GM23338 (cell line): Measurements from ENCODE around the gene ACOT2. TPM values are rescaled to one million over a fixed set of nuclear protein-coding genes. Genes with fewer than 3 reads are reported as not detected.
"Not testable (repeated sequence)": the region's sequence is repeated elsewhere in the genome, so short reads cannot be mapped to it uniquely, and the experiment has no call there.

ENCODE experiments used
- ATAC-seq: fragments of 200-7000 bp; cut with Tn5 transposase; 3 replicates; pipeline ENCODE4 v1.9.1; 2020
- DNase-seq: peaks from one replicate; pipeline ENCODE4 v3.0.0-alpha.2; 2015; ENCODE audit warnings: low spot score
- H2AFZ ChIP-seq: fragments of 200-600 bp; sonication (generic); 2 replicates; pipeline ENCODE4 v1.8.0; 2016; ENCODE audit warnings: antibody characterized with exemption, mild to moderate bottlenecking, moderate library complexity
- H3F3A ChIP-seq: fragments of 200-600 bp; sonication (generic); replicated peaks from 2 replicates; pipeline ENCODE4 v1.8.0; 2017; ENCODE audit warnings: antibody characterized with exemption, mixed run types, low read depth
- H3K27ac ChIP-seq: fragments of 200-600 bp; sonication (generic); 2 replicates; pipeline ENCODE4 v1.6.1; 2016; ENCODE audit warnings: low read depth
- H3K27me3 ChIP-seq: fragments of 200-600 bp; sonication (generic); 2 replicates; pipeline ENCODE4 v1.8.0; 2016; ENCODE audit warnings: mild to moderate bottlenecking, mixed run types, moderate library complexity; ENCODE audit not compliant: insufficient read depth
- H3K36me3 ChIP-seq: fragments of 200-600 bp; sonication (generic); 2 replicates; pipeline ENCODE4 v1.8.0; 2016; ENCODE audit warnings: mild to moderate bottlenecking; ENCODE audit not compliant: insufficient read depth
- H3K4me1 ChIP-seq: fragments of 200-600 bp; sonication (generic); 2 replicates; pipeline ENCODE4 v1.8.0; 2016; ENCODE audit warnings: mild to moderate bottlenecking, moderate library complexity; ENCODE audit not compliant: insufficient read depth
- H3K4me2 ChIP-seq: fragments of 200-600 bp; sonication (generic); 2 replicates; pipeline ENCODE4 v1.7.1; 2017; ENCODE audit warnings: mixed run types
- H3K4me3 ChIP-seq: fragments of 200-600 bp; sonication (generic); 2 replicates; pipeline ENCODE4 v1.6.1; 2016; ENCODE audit warnings: mixed run types
- H3K79me2 ChIP-seq: fragments of 200-600 bp; sonication (generic); replicated peaks from 2 replicates; pipeline ENCODE4 v1.8.0; 2017; ENCODE audit warnings: mild to moderate bottlenecking; ENCODE audit not compliant: insufficient read depth
- H3K9me2 ChIP-seq: fragments of 200-600 bp; sonication (generic); 2 replicates; pipeline ENCODE4 v1.8.0; 2017; ENCODE audit not compliant: insufficient read depth
- H4K20me1 ChIP-seq: fragments of 200-600 bp; sonication (generic); replicated peaks from 2 replicates; pipeline ENCODE4 v1.8.0; 2017; ENCODE audit warnings: mild to moderate bottlenecking; ENCODE audit not compliant: insufficient read depth
- H3K27ac Mint-ChIP-seq: 2 replicates; pipeline ENCODE4 v1.8.0; 2020; ENCODE audit warnings: inconsistent platforms, mild to moderate bottlenecking, moderate library complexity, mixed read lengths
- H3K27me3 Mint-ChIP-seq: 3 replicates; pipeline ENCODE4 v1.8.0; 2022; ENCODE audit warnings: low read depth, mild to moderate bottlenecking, moderate library complexity, mixed read lengths, inconsistent platforms; ENCODE audit not compliant: insufficient read depth, poor library complexity
- H3K36me3 Mint-ChIP-seq: 3 replicates; pipeline ENCODE4 v1.8.0; 2021; ENCODE audit warnings: low read depth, mild to moderate bottlenecking, inconsistent platforms, moderate library complexity, mixed read lengths
- H3K4me1 Mint-ChIP-seq: 3 replicates; pipeline ENCODE4 v1.8.0; 2020; ENCODE audit warnings: mild to moderate bottlenecking, inconsistent platforms, mixed read lengths
- H3K4me3 Mint-ChIP-seq: 3 replicates; pipeline ENCODE4 v1.8.0; 2021; ENCODE audit warnings: moderate library complexity, mild to moderate bottlenecking, inconsistent platforms, mixed read lengths
- H3K9me3 Mint-ChIP-seq: 3 replicates; pipeline ENCODE4 v1.8.0; 2020; ENCODE audit warnings: moderate library complexity, mild to moderate bottlenecking, inconsistent platforms, mixed read lengths
- CREB1 ChIP-seq: fragments of 250-450 bp; sonication (Bioruptor Pico); IDR thresholded peaks from 2 replicates; pipeline ENCODE4 v1.5.0; 2020; ENCODE audit warnings: low read depth, mild to moderate bottlenecking, moderate library complexity
- EZH2 ChIP-seq: fragments of 200-600 bp; sonication (generic); IDR thresholded peaks from one replicate; pipeline ENCODE4 v1.8.0; 2017; ENCODE audit warnings: antibody characterized with exemption, mild to moderate bottlenecking, low read depth; ENCODE audit not compliant: unreplicated experiment
- EZH2phosphoT487 ChIP-seq: fragments of 200-600 bp; sonication (generic); IDR thresholded peaks from one replicate; pipeline ENCODE4 v1.8.1; 2018; ENCODE audit warnings: antibody characterized with exemption; ENCODE audit not compliant: unreplicated experiment
- JUNB ChIP-seq: IDR thresholded peaks from one replicate; pipeline ENCODE4 v1.6.1; 2016; ENCODE audit warnings: antibody characterized with exemption; ENCODE audit not compliant: unreplicated experiment
- POLR2AphosphoS5 ChIP-seq: IDR thresholded peaks from 2 replicates; pipeline ENCODE4 v1.6.1; 2016; ENCODE audit warnings: antibody characterized with exemption, low read depth
- STAT1 ChIP-seq: IDR thresholded peaks from one replicate; pipeline ENCODE4 v1.6.1; 2016; ENCODE audit warnings: antibody characterized with exemption; ENCODE audit not compliant: unreplicated experiment
- ZNF331 ChIP-seq: fragments of 250-450 bp; sonication (Bioruptor Pico); IDR thresholded peaks from 2 replicates; pipeline ENCODE4 v1.5.0; 2020; ENCODE audit warnings: low read depth, mild to moderate bottlenecking, moderate library complexity
- polyA plus RNA-seq: library from polyadenylated mRNA; unstranded; fragments of >200 nt; fragmentation: Nextera tagmentation; extraction: Ambion mirVana; gene quantifications from 2 replicates; pipeline ENCODE4 v1.2.1, GENCODE V29; 2016
- total RNA-seq: library from RNA; depleted of rRNA; stranded (reverse); fragments of >200 nt; shearing (Covaris generic); gene quantifications from 2 replicates; pipeline ENCODE4 v1.2.3, GENCODE V29; 2014
- TF ChIP-seq, protein P1 (sequence below): fragments of 250-450 bp; sonication (Bioruptor Pico); IDR thresholded peaks from 2 replicates; pipeline ENCODE4 v1.5.0; 2020; ENCODE audit warnings: mild to moderate bottlenecking, moderate library complexity

ACOT2 gene
- total and polyA plus RNA-seq, 2 experiments from 2014 or later, result 9.6 to 10.7 TPM

DNA sequence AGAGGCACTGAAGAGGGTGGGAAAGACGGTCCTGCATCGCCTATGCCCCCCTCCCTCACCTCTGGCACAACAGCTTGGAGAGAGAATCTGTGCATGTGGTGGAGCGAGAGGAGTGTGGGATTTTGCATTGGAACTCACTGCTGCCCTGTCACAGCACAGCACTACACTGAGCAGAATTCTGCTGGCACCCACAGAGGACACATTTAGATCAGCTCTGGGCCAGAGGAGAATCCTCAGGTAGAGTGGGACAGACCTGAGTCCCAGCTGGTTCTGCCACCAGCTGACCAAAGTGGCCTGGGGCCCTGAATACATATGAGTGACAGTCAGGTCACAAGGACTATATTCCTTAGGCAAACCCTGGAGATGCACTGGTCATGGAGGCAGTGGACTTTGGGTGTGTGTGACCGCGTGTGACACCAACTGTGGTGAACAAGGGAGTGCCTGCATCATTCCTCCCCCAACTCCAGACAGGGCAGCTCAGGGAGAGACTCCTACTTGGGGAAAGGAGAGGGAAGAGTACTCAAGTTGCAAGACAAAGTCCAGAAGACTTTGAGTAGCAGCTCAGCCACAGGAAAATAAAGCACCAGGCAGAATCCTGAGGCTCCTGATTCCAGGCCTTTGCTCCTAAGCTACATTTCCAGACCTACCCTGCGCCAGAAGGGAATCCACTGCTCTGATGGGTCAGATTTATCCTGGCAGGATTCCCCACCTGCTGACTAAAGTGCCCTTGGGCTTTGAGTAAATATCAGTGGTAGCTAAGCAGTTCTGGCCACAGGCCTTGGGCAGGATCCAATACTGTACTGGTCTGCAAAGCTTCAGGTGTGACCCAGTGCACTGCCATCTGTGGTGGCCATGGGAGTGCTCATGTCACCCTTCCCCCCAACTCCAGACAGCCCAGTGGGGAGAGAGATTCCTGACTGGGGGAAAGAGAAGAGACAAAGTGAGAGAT is 42.7 kb upstream of the ACOT2 start (continued):
- TF ChIP-seq, protein P1, sequence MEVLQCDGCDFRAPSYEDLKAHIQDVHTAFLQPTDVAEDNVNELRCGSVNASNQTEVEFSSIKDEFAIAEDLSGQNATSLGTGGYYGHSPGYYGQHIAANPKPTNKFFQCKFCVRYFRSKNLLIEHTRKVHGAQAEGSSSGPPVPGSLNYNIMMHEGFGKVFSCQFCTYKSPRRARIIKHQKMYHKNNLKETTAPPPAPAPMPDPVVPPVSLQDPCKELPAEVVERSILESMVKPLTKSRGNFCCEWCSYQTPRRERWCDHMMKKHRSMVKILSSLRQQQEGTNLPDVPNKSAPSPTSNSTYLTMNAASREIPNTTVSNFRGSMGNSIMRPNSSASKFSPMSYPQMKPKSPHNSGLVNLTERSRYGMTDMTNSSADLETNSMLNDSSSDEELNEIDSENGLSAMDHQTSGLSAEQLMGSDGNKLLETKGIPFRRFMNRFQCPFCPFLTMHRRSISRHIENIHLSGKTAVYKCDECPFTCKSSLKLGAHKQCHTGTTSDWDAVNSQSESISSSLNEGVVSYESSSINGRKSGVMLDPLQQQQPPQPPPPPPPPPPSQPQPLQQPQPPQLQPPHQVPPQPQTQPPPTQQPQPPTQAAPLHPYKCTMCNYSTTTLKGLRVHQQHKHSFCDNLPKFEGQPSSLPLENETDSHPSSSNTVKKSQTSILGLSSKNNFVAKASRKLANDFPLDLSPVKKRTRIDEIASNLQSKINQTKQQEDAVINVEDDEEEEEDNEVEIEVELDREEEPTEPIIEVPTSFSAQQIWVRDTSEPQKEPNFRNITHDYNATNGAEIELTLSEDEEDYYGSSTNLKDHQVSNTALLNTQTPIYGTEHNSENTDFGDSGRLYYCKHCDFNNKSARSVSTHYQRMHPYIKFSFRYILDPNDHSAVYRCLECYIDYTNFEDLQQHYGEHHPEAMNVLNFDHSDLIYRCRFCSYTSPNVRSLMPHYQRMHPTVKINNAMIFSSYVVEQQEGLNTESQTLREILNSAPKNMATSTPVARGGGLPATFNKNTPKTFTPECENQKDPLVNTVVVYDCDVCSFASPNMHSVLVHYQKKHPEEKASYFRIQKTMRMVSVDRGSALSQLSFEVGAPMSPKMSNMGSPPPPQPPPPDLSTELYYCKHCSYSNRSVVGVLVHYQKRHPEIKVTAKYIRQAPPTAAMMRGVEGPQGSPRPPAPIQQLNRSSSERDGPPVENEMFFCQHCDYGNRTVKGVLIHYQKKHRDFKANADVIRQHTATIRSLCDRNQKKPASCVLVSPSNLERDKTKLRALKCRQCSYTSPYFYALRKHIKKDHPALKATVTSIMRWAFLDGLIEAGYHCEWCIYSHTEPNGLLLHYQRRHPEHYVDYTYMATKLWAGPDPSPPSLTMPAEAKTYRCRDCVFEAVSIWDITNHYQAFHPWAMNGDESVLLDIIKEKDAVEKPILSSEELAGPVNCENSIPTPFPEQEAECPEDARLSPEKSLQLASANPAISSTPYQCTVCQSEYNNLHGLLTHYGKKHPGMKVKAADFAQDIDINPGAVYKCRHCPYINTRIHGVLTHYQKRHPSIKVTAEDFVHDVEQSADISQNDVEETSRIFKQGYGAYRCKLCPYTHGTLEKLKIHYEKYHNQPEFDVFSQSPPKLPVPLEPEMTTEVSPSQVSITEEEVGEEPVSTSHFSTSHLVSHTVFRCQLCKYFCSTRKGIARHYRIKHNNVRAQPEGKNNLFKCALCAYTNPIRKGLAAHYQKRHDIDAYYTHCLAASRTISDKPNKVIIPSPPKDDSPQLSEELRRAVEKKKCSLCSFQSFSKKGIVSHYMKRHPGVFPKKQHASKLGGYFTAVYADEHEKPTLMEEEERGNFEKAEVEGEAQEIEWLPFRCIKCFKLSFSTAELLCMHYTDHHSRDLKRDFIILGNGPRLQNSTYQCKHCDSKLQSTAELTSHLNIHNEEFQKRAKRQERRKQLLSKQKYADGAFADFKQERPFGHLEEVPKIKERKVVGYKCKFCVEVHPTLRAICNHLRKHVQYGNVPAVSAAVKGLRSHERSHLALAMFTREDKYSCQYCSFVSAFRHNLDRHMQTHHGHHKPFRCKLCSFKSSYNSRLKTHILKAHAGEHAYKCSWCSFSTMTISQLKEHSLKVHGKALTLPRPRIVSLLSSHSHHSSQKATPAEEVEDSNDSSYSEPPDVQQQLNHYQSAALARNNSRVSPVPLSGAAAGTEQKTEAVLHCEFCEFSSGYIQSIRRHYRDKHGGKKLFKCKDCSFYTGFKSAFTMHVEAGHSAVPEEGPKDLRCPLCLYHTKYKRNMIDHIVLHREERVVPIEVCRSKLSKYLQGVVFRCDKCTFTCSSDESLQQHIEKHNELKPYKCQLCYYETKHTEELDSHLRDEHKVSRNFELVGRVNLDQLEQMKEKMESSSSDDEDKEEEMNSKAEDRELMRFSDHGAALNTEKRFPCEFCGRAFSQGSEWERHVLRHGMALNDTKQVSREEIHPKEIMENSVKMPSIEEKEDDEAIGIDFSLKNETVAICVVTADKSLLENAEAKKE (CRISPR knock-in tag), result no peak
- no peak for TF ChIP-seq ZNF331 (CRISPR knock-in tag)
- no peak for TF ChIP-seq CREB1
- TF ChIP-seq EZH2phosphoT487, result no peak
- TF ChIP-seq EZH2, result no peak
- no peak for TF ChIP-seq STAT1
- no peak for TF ChIP-seq POLR2AphosphoS5
- no peak for TF ChIP-seq JUNB

DNA sequence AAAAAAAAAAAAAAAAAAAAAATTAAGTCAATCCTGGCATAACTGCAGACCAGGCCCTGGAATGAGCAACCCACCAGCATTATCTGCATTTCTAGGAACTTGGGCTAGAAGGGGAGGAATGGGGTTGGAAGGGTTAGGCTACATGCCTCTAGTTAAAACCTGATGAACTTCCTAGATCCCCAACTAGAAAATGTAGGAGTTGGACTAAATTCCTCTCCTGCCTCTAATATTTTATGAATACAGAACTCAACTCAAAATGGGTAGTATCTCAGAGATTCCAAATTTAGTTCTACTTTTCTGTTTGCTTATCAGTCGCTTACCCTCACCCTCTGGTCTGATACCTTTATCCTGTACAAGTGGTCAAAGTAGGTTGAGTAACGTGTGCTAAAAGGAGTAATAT is 39.7 kb upstream of the ACOT2 start:
- H3K27me3 ChIP-seq, H3K4me3 Mint-ChIP-seq, H3K36me3 ChIP-seq, H4K20me1 ChIP-seq, H3K36me3 Mint-ChIP-seq, DNase-seq, H3K4me1 ChIP-seq, H3K79me2 ChIP-seq, H3K27ac Mint-ChIP-seq, H3K4me3 ChIP-seq, H2AFZ ChIP-seq, H3K4me2 ChIP-seq, H3K27me3 Mint-ChIP-seq, ATAC-seq, H3K9me3 Mint-ChIP-seq, H3K9me2 ChIP-seq, H3K4me1 Mint-ChIP-seq, H3K27ac ChIP-seq, H3F3A ChIP-seq: not testable (repeated sequence)

DNA sequence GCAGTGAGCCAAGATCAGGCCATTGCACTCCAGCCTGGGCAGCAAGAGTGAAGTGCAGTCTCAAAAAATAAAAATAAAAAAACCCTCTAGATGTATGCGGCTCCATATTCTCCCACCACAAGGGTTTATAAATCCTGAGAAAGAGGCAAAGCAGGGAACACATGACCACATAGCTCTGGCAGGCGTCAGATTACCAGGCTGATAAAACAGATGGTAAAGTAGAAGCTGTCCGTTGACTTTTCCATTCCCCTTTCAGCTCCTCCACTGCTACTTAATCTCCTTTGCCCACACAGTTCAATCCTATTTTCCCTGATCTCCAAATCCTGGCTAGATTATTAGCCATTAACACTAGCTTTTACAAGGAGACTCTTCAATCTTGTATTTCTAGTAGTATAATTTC is 37.0 kb upstream of the ACOT2 start:
- H3K4me3 Mint-ChIP-seq, DNase-seq, H3K27ac ChIP-seq, H3K4me1 ChIP-seq, H3K9me2 ChIP-seq, H3K27me3 Mint-ChIP-seq, H4K20me1 ChIP-seq, H3K79me2 ChIP-seq, H3K4me3 ChIP-seq, H3F3A ChIP-seq, ATAC-seq, H3K36me3 ChIP-seq, H3K4me2 ChIP-seq, H3K27me3 ChIP-seq, H2AFZ ChIP-seq, H3K9me3 Mint-ChIP-seq, H3K27ac Mint-ChIP-seq, H3K36me3 Mint-ChIP-seq: not testable (repeated sequence)
- peaks cover 13% of the 10 kb centered on the region for H3K4me1 Mint-ChIP-seq

DNA sequence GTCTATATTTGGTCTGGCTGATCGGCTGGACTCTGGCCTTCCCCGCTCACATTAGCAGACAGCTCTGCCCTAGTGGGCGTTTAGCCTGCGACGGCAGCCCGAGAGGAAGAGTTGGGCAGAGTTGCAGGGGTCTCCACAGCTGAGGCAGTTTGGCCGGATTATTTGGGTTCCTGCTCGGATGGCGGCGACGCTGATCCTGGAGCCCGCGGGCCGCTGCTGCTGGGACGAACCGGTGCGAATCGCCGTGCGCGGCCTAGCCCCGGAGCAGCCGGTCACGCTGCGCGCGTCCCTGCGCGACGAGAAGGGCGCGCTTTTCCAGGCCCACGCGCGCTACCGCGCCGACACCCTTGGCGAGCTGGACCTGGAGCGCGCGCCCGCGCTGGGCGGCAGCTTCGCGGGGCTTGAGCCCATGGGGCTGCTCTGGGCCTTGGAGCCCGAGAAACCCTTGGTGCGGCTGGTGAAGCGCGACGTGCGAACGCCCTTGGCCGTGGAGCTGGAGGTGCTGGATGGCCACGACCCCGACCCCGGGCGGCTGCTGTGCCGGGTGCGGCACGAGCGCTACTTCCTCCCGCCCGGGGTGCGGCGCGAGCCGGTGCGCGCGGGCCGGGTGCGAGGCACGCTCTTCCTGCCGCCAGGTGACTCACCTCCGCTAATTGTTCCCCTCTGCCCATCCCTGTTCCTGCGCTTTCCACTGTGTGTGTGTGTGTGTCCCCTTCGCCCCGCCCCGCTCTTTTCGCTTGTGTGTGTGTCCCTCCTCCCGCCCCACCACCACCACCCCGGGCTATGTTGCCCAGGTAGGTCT is 31.6 kb upstream of the ACOT2 start:
- peak overlapping the region; percentile 49 for H2AFZ ChIP-seq
- peaks cover 13% of the 10 kb centered on the region for H3K4me1 ChIP-seq
- Mint-ChIP-seq H3K27me3 (peaks cover 11% of the 10 kb centered on the region), H3K4me3 (peak overlapping the region; percentile 76), H3K4me1 (peaks cover 21% of the 10 kb centered on the region), H3K27ac (peak overlapping the region; percentile 64; the same call in 1 of the 2 replicates)
- H3K79me2 ChIP-seq, H3F3A ChIP-seq, H3K36me3 Mint-ChIP-seq, H4K20me1 ChIP-seq, H3K9me2 ChIP-seq, H3K36me3 ChIP-seq, H3K27me3 ChIP-seq, H3K9me3 Mint-ChIP-seq: not testable (repeated sequence)
- peak overlapping the region; percentile 90 for H3K27ac ChIP-seq
- H3K4me2 ChIP-seq, result peak overlapping the region; percentile 87
- peak; percentile 81 for ATAC-seq
- H3K4me3 ChIP-seq, result peak overlapping the region; percentile 56
- peak; percentile 90 for DNase-seq
